Left hindlimb (tissue), 1 donor: ENCODE measurements around the gene YLPM1.
A peak's percentile ranks its signal among the peaks of the same experiment; 100 is the strongest.

Experiments
- DNase-seq: peaks from one replicate; pipeline ENCODE4 v3.0.0-alpha.2; 2018

The YLPM1 gene

DNA sequence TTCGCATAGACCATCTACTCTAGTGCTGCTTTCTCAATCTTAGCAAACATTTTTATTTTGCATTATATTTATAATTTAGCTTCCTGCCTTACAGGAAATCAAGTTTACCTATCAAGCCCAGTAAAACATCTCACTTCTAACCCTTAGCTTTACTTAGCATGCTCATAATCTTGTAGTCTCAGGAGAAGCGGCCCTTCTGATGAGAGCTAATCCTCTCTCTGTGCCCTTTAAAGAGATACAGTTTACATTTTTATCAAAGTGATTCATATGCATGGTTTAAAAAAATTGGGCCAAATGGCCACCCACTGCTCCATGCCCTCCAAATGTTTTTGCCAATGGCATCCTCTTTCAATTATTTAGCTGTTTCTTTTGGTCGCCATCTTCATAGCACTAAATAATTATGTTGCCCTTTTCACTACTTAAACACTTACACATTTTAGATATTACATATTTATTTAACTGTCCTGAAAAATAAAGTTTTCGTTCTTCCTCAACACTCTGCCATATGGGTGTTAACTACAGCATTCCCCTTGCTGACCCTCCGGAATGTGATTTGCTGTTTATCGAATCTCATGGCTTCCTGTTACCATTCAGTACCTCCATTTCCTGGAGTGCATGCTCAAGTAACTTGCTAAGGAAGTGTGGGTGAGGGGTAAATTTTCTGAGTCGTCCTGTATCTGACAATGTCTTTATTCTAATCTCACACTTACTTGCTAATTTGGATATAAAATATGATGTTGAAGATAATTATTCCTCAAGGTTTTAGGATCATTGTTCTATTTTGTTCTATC is 29.3 kb downstream of the YLPM1 start:
- DNase-seq: no peak

DNA sequence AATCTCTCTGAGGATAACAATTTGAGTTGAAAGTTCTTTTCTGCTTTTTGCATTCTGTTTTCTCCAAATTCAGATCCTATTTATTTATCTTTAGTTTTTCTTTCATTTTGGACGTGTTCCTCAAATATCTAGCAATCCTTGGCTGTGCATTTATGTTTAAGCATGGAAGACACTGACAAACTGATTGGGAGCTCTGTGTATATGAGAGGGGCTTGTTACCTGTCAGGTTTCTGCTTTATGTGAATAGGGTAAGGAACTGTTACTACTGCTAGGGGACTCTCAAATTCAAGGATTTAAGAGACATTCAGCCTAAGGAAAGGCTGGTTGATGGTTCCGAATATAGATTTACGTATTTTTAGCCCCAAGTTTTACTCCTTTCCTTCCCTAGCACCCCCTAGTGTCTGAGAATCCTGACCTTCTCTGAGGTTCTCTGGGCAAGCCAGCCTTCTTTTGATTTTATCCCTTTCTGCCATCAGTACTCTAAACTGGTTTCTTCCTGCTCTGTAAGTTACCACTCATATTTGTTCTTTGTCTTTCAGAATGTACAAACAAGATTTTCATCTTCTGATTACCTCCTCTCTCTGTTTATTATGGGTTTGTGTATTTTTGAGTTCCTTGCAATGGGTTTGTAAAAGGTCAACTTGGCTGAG is 30.5 kb downstream of the YLPM1 start:
- no peak for DNase-seq

DNA sequence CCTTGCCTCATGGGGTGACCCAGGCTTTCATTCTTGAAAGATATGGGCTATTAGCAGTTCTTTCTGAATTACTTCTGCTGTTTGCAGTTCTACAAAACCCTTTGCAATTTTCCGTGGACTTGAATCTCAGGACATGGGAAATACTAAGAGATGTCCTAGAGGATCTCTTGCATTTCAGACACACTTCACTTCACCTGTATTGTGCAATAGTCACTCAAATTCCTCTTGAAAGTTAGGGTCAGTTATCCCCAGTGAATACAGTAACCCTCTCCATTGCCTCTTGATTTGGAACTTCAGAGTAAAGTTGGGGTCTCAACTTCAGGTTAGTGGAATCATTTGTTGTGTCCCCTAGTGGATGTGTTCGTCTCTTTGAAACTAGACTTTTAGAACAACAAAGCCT is 31.8 kb downstream of the YLPM1 start:
- no peak for DNase-seq

DNA sequence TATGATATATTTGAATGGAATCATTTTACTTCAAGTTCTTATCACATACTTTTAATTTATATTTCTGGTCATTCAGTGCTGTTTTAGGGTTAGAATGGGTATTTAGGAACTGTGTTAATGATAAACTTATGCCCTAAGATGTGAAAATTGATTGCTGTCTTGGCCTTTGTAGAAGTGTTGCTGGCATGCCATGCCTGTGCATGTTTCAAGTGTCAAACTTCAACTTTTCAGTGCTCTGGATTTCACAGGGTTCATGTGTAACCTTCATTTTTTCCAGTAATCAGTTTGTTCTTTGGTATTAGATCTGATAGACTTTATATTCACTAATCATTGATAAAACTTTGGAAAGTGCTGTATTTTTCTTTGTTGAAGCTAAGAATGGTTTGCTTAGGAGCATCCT is 36.6 kb downstream of the YLPM1 start:
- DNase-seq: no peak

DNA sequence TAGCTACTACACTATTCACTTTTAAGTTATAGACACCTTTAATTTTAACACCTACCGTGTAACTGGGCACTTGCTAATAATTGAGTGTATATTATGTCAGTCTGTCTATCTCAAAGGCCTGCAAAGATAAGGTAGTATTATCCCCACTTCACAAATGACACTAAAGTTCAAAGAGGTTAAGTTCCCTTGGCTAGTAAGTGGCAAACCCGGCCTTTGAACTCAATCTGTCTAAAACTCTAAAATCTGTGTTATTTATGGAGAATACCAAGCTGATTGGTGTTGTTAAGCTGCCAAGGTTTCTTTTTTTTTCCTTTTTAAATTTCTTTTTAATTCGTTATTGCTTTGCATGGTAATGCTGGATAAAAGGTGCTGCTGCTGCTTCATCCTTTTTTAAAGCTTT is 37.7 kb downstream of the YLPM1 start:
- no peak for DNase-seq

DNA sequence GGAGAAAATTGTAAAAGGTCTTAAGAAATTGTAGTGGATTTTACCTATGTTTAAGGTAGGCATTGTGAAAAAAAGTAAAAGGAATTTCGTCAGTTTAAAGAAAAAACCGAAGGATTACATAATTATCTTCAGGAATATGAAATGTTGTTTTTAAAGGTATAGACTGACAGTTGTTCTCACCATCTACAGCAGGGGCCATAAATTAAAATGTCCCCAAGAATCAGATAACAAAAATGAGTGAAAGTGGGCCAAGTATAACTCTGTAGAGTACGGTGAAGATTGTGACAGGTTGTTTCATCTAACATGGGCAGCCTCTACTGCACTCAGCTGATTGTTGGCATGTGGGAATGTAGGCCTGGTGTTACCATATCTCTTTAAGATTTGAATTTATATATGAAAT is 38.3 kb downstream of the YLPM1 start:
- DNase-seq: no peak

DNA sequence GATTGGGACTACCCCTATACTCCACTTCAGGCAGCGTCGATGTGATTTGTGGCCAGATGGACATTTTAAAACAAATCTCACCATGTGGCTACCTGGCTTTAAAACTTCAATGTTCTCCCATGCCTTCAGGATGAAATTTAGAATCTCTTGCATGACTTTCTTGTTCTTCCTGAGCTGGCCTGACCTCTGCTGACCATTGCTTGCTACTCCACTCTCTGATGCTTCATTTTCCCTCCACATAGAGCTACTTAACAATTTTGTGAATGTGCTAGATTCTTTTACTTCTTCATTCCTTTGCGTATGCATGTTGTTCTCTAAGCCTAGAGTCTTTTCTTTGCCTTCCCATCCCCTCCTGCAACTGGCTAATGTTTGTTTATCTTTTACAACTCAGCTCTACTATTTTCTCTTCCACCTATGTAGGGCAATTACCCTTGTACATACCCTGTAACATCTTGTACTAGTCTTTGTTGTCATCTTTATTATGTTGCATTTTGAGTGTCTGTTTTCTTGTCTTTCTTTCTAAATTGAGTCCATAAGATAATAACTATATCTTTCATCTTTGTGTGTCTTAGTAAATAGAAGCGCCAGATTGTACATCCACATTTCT is 41.2 kb downstream of the YLPM1 start:
- DNase-seq: peak; percentile 33

DNA sequence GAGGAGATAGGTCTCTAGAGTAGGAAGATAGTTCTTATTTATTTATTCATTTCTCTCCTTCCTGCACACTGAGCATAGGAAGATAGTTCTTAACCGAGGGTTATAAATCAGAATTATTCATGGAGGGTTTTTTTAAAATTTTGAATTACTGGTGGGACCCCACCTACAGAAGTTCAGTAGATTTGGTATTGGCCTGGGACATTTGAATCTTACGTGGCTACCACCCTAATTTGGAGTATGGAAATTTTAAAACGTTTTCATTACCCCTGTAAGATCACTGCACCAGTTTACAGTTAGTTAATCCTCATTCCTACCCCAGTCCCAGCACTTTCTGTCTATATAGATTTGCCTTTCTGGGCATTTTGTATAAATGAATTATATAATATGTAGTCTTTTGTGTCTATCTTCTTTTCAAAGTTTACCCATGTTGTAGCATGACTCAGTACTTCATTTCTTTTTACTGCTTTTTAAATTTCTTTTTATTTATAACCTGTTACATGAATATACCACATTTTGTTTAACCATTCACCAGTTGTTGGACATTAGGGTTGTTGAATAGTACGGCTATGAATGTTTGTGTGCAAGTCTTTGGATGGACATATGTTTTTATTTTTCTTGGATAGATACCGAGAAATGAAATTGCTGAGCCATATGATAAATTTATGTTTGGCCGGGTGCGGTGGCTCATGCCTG is 44.9 kb downstream of the YLPM1 start:
- DNase-seq: no peak

DNA sequence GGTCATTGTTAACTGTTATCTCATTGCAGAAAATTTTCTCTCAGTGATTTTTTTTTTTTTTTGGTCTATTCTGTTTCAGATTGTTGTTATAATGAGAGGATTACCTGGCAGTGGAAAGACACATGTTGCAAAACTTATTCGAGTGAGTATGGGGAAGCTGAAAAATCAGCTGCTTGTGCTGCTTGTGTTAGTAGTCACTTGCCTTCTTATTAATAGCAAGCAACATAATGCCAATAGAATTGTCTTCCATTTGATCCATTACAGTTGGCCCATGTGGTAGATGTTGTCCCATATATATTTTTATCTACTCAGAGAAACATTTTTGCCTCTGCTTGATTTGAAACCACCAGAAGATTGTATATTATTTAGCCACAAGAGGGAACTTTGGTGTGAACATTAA is 53.0 kb downstream of the YLPM1 start:
- DNase-seq: no peak

DNA sequence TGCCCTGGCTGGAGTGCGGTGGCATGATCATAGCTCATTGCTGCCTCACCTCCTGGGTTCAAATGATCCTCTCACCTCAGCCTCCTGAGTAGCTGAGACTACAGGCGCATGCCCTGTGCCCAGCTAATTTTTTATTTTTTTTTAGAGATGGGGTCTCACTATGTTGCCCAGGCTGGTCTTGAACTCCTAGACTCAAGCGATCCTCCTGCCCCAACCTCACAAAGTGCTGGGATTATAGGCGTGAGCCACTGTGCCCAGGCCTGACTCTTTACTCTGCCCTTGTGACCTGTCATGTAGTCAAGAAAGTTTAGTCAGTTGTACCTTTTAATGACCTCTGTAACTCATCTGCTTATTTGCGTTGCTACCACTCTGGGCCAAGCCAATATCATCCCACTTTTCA is 57.2 kb downstream of the YLPM1 start:
- DNase-seq: no peak

DNA sequence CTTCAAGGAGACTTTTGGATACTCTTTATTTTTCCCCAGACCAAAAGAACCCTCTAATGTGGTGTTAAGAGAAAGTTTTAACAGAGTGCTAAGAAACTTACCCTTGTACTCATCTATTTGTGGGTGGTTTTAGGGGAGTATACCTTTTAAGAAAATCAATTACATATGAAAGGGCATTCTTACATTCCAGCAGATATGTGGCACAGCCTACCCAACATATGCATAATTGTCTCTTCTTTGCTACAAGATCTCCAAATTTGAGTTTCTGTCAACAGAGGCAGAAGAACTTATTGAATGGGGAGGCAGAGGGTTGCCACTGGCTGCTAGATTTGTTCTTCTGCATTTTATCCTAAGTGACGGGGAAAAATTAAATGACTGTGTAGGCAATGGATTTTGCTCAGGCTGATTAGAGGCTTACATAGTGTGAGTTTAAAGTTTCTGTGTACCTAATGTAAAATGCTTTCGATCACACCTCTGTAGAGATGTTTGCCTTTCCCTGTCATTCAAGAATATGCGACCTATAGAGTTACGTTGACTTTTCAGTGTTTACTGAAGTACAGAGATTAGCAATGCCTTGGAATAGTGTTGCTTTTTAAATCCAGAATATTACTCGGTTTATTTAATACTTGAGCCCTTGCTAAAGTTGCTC is 58.3 kb downstream of the YLPM1 start:
- DNase-seq: no peak

DNA sequence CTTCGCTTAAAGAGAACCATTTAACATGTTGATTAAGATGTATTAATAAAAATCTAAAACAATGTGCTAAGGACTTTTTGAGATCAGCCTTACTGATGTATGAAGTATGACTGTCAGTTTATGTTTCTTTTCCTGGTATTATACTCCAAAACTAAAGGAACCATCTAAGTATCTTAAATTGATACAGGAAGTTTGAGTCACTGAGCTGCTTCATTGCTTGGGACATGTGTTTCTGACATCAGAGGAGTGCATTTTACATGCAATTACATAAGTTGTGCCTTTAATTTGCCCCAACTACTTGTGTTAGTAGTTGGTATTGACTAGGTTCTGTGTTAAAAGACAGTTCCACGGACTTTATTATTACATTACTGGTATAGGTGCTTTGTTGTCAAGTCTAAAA is 61.9 kb downstream of the YLPM1 start:
- no peak for DNase-seq

DNA sequence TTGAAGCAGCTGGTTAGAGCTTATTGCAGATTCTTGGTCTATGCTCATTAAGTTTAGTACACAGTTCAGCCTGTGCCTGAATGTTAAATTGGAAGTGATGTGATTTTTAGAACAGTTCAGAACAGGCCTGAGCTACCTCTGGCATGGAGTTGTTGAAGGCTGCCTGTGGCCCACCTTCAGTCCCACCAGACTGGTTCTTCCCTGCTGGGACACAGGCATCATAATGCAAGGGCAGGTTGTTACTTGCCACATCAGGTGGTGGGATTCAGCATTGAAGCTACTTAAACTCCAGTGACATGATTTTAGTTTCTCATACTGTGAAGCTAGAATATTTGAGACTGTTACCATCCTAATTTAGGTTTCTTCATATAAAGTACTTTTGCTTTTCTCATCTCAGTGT is 63.5 kb downstream of the YLPM1 start:
- DNase-seq: no peak

DNA sequence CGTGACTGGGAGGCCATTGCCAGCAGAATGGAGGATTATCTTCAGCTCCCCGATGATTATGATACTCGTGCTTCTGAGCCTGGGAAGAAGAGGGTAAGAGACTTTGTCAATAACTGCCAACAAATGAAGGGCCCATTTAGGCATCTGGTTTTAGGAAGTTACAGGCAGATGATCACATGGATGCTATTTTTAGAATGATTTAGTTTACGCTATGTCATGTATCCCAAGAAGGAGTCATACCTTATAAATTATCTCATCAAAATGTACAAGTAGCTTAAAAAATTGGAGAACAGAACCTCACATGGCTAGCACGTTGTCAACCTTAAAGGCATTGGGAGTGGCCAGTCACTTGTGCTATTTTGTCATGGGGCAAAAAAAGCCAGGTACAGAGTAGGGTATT is 66.1 kb downstream of the YLPM1 start:
- no peak for DNase-seq

DNA sequence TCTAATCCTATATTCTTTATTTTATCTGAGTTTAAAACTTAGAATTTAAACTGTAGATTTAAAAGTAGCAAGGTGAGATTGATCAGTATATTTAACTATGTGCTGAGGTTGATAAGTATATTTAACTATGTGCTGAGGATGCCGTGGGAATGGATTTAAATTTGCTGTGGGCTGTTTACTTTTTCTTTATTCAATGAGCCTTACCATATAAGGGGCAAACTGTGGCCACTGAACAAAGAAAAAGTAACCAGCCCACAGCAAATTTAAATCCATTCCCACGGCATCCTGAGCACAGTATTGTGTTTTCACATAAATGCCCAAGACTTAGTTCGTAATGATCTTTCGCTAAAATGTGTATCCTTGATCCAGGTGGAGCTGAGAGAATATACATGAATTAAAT is 69.7 kb downstream of the YLPM1 start:
- DNase-seq: no peak

DNA sequence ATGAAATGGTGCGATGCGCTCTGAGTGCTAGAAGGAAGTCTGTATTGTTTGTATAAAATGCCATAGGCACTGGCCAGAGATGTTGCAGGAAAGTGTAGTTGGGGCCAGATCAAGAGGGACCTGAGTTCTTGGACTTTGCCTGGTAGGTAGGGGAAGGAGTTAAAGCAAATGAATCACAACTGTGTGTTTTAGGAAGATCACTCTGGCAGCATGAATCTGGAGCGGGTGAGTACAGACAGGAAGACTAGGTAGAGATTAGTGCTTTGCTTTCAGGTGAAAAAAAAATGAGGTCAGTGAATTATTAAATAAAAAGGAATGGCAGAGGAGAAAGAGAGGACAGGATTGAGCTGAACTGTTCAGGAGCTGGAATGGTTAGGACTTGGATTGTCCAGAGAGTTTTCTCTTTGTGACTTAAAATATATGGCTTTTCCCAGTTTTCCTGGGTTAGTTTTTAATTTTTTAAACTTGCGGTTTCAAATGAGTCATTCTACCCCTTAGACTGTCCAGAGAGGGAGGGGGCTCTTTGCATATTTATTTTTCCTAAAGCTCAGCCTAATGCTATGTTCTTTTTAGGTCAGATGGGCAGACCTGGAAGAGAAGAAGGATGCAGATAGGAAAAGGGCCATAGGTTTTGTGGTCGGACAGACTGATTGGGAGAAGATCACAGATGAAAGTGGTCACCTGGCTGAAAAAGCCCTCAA is 71.7 kb downstream of the YLPM1 start:
- DNase-seq: no peak

DNA sequence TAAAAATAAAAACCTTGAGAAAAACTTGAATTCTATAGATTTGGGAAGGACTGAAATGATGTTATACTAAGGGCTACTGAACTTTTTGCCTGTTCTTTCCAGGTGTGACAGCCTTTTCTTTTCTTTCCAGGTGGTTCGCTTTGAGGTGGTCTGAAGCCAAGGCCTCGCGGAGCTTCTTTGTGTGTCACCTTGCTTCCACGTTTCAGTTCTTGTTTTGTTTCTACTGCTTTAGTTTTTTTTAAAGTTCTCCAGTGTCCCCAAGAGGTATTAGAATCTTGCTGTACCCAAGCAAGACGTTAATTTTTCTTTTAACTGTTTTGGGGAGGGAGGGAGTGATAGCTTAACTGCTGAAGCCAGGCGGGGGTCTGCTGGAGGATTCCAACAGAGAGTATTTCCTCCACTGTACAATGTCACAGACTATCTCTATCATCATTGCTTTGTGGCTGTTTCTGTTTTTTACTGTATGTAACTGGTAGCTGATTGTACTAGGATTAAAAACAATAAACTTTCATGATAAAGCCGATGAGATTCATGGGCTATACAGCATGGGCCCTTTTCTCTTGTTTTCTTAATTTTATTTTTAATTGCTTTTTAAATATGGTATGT is 72.6 kb downstream of the YLPM1 start:
- DNase-seq: no peak

DNA sequence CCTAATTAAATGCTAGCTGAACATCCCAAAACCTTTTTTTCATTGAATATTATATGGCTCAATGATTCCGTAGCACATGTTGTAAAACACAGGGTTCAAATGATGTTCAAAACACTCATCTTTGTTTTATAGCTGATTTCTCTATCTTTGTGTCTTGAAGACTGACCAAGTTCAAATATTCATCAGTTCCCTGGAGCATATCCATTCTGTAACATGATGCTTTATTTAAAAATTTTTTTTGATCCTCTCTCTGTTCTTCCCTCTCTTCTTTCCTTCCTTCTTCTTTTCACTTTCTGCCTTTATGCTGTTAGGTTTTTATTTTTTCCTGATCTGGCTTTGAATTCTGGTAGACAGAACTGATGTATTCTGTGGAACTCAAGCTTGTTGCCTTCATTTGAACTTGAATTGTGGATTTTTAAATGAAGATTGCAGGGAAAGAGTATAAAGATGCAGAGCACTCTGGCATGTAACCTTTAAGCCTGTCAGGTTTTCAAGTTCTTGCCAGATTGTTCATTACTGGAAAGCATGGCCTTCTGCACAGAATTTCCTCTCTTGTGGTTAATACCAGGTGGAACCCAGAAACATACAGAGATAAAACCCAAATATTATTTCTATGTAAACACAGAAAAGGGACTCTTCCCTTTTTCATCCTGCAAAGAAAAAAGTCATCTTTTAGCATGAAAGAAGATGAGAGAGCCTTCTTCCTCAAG is 73.3 kb downstream of the YLPM1 start:
- no peak for DNase-seq

DNA sequence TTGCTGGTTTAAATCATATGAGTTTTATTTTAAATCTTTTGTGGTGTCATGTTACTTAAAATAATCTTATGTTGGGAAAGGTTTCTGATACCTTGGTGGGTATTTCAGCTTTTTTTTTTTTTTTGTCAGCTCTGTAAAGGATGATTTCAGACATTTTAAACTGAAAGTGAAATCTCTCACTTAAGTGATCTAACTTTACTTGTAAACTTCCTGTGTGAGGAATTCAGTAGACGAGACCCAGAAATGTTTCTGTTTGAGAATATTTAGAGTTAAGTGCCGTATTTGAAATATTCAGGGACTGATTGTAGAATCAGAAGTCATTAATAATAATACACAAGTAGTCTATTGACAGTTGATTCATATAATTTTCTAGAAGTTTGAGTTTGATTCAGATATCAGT is 75.0 kb downstream of the YLPM1 start:
- no peak for DNase-seq

DNA sequence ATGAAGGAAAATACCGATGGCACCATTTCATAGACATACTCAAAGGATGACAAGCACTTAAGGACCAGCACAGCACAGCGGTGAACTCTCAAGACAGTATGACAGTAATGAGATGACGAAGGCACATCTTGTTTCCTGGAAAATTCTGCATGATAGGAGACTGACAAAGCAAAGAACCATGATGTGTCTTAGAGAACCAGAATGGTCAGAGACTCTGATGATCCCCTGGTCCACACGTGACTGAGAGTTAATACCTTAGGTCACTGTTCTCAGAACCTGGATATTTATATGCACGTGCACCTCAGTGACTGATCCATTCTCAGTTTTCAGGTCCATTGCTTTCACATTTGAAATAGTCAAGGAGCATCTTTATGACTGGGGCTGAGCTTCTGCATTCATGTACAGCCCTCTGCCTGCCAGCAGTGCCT is 77.5 kb downstream of the YLPM1 start:
- no peak for DNase-seq
